HG03575 (cell line): ENCODE measurements around the gene GRK2.

Experiments
- ATAC-seq: cut with Tn5 transposase; IDR thresholded peaks from one replicate; pipeline ENCODE4 v1.9.1; 2021; ENCODE audit not compliant: unreplicated experiment, insufficient number of reproducible peaks, low FRiP score; ENCODE audit errors: extremely low read depth

Gene GRK2

GRCh38 chr11:67290801-67291200, 24.5 kb downstream of the GRK2 start:
- no peak for ATAC-seq

DNA sequence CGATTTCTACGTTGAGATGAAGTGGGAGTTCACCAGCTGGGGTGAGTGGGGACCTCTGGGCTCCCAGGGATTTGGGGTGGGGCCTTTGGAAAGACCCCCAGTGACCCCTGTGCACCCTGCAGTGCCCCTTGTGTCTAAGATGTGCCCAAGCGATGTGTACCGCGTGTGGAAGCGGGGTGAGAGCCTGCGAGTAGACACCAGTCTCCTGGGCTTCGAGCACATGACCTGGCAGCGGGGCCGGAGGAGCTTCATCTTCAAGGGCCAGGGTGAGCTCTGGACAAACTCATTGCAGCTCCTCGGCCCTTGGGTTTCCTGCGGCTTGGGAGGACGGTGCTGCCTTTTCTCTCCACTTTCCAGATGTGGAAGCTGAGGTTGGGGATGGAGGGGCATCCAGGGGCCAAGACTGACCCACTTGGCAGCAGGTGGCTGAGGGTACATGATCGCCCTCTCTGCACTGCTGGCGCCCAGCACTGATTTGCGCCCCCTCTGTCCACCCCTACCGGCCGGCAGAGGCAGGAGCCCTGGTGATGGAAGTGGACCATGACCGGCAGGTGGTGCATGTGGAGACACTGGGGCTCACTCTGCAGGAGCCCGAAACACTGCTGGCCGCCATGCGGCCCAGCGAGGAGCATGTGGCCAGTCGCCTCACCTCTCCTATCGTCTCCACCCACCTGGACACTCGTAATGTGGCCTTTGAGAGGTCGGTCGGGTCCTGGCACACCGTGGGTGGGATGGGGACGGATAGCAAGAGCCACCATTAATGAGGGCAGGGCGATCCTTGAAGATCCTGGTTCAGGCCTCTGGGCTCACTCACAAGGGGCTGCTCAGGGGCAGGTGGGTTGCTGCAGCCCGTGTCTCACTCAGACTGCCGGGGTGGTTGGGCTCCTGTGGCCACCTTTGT, 25.5 kb downstream of the GRK2 start:
- ATAC-seq: no peak

- ATAC-seq: no peak
These were observed 26.4 kb downstream of the GRK2 start for GRCh38 chr11:67292671-67293070.

DNA sequence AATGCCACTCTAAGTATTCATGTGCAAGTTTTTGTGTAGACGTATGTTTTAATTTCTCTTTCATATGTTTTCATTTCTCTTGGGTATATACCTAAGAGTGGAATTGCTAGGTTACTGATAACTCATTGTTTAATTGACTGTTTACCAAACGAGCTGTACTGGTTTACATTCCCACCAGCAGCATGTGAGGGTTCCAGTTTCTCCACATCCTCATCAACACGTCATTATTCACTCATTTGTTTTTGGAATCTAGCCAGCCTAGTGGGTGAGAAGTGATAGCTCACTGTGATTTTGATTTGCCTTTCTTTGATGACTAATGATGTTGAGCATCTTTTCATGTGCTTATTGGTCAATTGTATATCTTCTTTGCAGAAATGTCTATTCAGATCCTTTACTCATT, 26.8 kb downstream of the GRK2 start:
- ATAC-seq: no peak

GRCh38 chr11:67295846-67296245, 29.6 kb downstream of the GRK2 start:
- no peak for ATAC-seq

- no peak for ATAC-seq
These were observed 32.5 kb downstream of the GRK2 start for GRCh38 chr11:67298786-67299185.

DNA sequence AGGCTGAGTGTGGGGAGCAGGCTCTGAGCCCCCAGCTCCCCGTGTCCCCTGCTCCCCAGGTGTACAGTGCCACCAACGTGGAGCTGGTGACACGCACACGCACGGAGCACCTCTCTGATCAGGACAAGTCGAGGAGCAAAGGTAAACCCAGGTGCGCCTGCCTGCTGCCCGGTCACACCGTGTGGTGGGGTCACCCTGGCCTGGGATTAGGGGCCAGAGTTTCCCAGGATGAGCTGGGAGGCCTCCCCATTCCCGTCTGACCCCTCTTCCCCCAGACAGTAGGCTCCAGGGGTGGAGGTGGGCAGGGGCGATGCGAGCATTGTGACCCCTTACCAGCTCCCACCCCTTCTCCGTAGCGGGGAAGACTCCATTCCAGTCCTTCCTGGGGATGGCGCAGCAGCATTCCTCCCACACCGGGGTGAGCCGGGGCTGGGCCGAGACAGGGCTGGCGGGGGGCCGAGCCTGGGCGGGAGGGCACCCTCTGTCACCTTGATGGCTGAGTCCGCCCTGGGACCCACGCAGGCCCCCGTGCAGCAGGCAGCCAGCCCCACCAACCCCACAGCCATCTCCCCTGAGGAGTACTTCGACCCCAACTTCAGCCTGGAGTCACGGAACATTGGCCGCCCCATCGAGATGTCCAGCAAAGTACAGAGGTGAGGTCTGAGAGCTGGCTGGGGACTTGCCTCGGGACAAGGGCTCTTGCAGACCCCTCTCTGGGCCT, 33.4 kb downstream of the GRK2 start:
- ATAC-seq: no peak

GRCh38 chr11:67300256-67300755, 34.0 kb downstream of the GRK2 start:
- no peak for ATAC-seq

DNA sequence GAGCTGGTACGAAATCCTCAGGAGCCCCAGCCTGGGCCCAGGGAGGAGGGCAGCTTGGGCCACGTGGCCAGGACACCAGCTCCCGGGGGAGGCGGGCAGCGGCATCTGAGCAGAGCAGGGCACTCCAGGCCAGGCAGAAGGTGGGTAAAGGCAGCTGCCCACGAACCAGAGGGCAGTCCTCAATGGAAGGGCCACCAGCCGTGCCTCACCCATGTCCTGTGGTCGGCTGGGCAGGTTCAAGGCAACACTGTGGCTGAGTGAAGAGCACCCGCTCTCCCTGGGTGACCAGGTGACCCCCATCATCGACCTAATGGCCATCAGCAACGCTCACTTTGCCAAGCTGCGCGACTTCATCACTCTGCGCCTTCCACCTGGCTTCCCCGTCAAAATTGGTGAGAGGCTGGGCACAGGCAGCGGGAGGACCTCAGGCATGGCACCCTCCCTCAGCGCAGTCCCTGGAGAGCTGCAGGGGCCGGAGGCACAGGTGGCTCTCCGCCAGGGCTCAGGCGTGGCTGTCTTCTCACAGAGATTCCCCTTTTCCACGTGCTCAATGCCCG, 34.6 kb downstream of the GRK2 start:
- no peak for ATAC-seq

GRCh38 chr11:67301313-67301921, 35.1 kb downstream of the GRK2 start:
- ATAC-seq: no peak

DNA sequence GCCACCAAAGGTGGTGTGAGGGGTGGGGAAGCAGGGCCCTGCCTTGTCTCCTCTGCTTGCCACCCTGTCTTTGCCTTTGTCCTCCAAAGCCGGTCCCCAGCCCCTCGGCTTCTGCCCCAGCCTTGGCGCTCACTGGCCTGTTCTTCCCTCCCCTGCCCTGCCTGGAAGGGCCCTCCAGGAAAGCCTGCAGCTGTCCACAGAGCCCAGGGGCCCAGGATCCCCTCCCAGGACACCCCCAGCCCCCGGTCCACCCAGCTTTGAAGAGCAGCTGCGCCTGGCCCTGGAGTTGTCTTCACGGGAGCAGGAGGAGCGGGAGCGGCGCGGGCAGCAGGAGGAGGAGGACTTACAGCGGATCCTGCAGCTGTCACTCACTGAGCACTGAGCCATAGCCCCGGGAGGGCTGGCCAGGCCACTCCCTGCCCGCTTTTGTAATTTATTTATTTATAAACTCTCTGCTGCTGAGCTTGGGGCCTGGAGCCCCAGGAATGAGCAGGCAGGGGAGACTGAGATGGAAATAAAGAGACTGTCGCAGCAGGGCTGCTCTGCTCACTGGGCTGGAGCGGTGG, 35.8 kb downstream of the GRK2 start:
- ATAC-seq: no peak

GRCh38 chr11:67302571-67303131, 36.4 kb downstream of the GRK2 start:
- ATAC-seq: no peak

GRCh38 chr11:67303132-67303834, 37.0 kb downstream of the GRK2 start, which contains the start of gene SSH3:
Gene SSH3 (plus strand): TSS chr11:67303530. CDS start chr11:67303626, 96 bp downstream.
- ATAC-seq: no peak

DNA sequence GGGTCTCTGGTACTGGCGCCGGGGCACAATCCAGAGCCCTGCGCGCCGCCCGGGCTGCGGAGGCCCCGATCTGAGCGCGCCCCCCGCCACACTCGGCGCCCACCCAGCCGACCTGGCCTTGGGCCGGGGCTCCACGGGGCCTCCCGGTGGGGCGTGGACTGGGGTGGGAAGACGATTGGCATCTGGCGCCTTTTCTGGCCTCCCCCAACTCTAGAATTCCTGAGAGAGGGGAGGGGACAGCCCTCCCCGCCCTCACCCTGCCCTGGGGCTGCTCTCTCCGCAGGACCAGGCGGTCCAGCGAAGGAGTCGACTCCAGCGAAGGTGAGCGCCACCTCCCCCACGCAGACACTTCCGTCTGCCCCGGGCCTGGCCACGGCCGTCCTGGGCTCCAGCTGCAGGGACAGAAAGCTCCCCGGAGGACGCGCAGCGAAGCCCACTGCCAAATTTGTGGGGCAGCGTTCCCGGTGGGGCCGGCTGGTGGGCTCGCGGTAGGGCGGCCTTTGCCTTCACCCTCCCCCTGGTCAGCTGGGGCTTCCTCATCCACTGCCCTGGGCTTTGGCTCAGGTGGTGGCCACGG, 37.6 kb downstream of the GRK2 start:
- ATAC-seq: no peak

DNA sequence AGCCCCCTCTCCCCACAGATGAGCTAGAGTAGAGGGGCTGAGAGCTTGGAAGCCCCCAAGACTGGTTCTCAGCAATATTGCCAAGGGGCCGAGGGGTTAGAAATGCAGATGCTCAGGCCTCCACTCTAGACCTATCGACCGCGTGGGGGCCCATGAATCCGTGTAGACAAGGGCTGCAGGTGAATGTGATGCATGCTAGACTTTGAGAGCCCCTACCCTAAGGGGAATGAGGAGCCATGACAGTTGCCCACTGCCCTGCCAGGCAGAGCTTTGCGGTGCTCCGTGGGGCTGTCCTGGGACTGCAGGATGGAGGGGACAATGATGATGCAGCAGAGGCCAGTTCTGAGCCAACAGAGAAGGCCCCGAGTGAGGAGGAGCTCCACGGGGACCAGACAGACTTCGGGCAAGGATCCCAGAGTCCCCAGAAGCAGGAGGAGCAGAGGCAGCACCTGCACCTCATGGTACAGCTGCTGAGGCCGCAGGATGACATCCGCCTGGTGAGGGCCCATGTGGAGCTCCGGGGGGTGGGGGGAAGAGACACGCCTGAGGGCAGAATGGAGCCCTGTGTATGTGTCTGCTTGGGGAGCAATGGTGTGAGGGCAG, 38.3 kb downstream of the GRK2 start:
- no peak for ATAC-seq

- no peak for ATAC-seq
These were observed 40.7 kb downstream of the GRK2 start for GRCh38 chr11:67306769-67307544.

DNA sequence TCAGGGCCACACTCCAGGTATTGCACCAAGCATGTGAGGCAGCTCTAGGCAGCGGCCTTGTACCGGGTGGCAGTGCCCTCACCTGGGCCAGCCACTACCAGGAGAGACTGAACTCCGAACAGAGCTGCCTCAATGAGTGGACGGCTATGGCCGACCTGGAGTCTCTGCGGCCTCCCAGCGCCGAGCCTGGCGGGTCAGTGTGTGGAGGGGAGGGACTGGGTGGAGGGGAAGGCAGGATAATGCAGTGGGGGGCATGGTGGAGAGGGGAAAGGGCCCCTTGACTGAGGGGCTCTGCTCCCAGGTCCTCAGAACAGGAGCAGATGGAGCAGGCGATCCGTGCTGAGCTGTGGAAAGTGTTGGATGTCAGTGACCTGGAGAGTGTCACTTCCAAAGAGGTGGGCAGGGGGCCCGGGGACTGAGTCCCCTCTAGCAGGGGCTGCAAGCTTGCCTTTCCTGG, 41.3 kb downstream of the GRK2 start:
- no peak for ATAC-seq
